Measurements from ENCODE around the gene BCKDK.
"Not testable (repeated sequence)": the region's sequence is repeated elsewhere in the genome, so short reads cannot be mapped to it uniquely, and the experiment has no call there.

BCKDK gene

DNA sequence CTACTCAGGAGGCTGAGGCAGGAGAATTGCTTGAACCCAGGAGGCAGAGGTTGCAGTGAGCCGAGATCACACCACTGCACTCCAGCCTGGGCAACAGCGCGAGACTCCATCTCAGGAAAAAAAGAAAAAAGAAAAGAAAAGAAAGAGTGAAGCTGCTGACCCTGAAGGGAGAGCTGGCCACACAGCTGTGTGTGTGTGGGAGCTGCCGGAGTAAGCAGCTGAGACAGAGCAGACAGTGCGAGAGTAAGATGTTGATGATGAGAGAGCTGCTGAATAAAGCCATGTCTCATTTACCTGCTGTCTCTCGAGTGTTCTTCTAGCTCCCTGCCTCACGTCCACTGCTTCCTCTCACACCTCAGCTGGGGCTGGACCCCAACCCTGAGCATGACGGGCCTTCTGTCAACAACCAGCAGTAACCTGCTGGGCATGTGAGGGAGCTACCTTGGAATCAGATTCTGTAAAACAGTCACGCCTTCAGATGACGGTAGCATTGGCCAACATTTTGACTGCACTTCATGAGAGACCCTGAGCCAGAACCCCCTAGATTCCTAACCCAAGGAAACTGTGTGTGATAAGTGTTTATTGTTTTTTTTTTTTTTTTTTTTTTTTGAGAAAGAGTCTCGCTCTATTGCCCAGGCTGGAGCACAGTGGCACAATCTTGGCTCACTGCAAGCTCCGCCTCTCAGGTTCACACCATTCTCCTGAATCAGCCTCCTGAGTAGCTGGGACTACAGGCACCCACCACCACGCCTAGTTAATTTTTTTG, 7.1 kb upstream of the BCKDK start:
- DNase-seq, result not testable (repeated sequence)

DNA sequence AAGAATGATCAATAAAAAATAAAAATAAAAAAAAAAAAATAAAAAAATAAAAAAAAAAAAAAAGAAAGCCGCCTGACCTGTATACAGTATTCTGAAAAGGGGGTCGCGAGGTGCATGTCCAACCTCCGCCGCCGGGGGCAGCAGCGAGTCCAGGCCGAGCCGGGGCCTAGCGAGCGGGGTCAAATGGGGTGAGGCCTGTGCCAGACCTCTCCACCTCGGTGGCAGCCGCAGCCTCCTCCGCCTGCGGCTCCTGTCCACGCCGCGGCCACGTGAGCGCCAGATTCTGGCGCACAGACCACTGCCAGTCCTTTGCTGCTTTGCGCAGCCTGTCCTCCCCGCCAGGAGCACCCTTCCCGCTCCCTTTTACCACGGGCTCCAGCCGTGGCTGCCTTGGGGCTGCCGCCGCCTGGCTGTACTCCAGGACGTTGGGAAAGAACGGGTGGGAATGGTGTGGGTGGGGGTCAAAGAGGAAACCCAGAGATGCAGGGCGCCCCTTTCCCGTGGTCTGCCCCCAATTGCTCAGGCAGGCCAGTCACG, 2.4 kb upstream of the BCKDK start:
- no peak for DNase-seq

DNA sequence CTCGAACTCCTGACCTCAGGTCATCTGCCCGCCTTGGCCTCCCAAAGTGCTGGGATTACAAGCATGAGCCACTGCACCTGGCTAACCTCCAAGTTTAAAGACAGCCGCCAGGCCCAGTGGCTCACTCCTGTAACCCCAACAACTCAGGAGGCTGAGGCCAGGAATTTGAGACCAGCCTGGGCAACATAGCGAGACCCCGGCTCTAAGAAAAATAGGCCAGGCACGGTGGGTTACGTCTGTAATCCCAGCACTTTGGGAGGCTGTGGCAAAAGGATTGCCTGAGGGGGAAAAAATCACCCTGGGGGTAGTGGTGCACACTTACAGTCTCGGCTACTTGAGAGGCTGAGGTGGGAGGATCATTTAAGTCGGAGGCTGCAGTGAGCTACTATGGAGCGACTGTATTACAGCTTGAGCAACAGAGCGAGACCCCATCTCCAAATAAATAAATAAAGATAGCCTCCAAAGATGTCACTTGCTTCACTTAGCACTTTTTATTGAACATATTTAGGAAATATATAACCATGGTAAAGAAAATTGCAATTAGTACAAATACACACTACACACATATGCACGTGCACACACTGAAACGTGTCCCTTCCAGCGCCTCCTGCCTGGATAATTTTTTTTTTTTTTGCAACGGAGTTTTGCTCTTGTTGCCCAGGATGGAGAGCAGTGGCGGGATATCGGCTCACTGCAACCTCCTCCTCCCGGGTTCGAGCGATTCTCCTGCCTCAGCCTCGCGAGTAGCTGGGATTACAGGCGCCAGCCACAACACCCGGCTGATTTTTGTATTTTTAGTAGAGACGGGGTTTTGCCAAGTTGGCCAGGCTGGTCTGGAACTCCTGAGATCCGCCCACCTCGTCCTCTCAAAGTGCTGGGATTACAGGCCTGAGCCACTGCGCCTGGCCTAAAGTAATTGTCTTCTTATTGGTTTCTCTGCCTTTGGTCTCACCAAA, 1.4 kb upstream of the BCKDK start:
- DNase-seq, result no peak

DNA sequence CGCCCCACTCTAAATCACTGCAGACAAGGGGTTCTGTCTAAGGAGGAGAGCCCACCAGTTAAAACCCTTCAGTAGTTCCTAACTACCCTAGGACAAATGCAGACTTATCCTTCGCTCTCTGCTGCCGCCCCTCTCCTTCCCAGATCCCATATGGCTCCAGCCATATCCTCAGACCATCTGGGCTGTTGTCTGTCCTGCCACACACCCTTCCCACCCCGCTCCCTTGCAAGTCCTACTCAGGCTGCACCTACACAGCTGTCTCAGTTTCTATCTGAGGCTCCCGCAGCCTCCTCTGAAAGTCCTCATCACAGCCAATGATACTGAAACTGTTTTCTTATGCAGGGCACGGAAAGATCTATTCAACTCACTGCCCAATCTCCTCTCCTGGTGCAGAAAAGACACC, 720 bp upstream of the BCKDK start:
- DNase-seq, result no peak

GRCh38 chr16:31108794-31109558, 790 bp downstream of the BCKDK start:
- no peak for DNase-seq

DNA sequence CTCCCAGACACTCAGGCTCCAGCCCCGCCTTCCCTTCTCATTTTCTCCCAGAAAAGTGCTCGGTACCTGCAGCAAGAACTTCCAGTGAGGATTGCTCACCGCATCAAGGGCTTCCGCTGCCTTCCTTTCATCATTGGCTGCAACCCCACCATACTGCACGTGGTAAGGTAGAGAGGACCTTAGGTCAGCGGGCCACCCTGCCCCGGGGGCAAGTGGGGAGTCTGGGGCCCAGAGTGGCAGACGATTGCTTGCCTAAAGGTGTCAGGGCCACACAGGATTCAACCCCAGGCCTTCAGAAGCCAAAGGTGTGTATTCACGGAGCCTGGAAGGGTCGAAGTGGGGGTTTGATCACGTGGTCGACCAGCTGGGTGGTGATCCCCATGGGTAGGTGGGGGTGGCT, 1.4 kb downstream of the BCKDK start:
- no peak for DNase-seq

DNA sequence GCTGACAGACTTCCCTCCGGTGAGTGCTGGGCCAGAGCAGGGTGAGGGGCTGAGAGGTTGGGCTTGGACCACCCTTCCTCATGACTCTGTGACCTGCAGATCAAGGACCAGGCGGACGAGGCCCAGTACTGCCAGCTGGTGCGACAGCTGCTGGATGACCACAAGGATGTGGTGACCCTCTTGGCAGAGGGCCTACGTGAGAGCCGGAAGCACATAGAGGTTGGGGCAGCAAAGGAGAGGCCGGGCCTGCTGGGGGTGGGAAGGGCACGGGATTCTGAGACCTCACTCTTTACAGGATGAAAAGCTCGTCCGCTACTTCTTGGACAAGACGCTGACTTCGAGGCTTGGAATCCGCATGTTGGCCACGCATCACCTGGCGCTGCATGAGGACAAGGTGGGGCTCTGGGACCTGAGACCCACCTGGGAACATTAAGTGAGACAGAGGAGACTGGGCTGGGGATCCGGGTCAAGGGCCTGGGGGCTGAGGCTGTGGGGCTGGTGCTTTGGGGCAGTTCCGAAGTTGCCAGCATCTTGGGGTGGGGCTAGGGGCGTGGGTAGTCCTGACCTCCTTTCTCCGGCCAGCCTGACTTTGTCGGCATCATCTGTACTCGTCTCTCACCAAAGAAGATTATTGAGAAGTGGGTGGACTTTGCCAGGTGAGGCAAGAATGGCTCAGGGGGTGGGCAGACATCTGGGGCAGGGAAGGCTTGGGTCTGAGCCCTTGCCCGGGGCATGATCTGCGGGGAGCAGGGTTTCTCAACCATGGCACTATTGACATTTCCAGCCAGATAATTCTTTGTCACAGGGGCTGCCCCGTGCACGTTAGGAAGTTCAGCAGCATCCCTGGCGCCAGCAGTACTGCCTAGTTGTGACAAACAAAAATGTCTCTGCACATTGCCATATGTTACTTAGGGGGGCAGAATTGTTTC, 2.2 kb downstream of the BCKDK start:
- DNase-seq, result no peak

DNA sequence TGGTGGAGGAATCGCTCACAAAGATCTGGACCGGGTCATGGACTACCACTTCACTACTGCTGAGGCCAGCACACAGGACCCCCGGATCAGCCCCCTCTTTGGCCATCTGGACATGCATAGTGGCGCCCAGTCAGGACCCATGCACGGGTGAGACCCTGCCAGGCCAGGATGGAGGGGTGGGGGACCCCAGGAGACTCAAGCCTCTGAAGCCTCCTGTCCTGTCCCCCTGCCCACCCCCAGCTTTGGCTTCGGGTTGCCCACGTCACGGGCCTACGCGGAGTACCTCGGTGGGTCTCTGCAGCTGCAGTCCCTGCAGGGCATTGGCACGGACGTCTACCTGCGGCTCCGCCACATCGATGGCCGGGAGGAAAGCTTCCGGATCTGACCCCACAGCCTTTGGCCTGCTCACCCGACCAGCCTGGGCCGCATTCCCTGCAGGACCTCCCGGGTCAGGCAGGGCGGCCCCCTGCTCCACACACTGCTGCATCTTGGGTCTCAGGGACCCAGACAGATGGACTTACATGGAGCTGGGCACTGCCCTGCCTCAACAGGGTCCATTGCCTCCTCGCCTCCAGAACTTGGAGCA, 3.8 kb downstream of the BCKDK start:
- no peak for DNase-seq

DNA sequence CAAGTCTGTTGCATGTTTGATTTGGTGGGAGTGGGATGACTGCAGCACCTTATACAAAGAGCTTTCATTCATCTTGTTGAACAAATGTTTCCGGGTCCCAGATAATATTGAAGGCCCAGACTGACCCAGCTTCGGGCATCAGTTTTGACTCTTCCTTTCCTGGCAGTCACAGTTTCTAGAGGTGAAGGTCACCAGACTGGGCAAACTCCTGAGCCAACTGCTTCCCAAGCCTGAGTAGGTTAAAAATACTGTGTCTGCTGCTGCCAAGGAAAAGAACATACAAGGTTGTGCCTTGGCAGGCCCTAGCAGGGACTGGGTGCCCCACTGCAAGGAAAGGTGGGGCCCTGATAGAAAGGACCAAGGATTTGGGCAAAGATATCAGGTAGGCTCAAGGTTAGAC, 4.5 kb downstream of the BCKDK start:
- no peak for DNase-seq

DNA sequence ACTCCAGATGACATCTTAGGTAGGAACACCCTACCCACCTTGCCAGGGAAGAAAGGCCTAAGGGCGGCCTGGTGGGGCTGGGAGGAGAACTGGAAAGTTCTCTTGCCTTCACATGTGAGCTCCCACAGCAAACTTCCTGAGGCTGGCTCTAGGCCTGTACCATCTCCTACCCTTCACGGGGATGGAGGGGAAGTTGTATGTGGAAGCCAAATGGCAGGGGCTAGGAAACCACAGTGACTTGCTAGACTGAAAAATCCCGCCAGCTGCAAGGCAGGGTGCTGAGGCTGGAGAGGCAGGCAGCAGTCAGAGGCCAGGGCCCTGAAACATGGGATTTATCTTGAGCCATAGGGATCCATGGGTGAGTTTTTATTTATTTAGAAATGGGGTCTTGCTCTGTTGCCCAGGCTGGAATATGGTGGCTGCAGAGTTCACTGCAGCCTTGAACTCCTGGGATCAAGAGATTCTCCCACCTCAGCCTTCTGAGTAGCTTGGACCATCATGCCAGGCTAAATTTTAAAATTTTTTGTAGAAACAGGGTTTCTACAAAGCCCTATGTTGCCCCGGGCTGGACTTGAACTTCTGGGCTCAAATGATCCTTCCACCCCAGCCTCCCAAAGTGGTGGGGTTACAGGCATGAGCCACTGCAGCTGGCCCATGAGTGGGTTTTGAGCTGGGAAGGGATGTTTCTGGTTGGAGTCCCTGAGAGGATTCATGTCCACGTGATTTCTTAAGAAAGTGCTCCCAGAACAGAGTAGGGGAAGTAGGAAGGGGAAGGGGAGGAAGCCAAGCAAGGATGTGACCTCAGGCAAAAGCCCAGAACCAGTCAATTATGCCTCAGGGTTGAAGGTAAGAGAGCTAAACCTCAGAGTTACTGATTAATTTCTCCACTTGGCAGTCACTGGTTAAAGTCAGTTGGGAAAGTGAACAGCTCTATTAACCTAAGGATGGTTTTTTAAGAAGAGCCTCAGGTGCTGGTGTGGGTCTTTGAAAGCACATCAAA, 5.2 kb downstream of the BCKDK start:
- no peak for DNase-seq

DNA sequence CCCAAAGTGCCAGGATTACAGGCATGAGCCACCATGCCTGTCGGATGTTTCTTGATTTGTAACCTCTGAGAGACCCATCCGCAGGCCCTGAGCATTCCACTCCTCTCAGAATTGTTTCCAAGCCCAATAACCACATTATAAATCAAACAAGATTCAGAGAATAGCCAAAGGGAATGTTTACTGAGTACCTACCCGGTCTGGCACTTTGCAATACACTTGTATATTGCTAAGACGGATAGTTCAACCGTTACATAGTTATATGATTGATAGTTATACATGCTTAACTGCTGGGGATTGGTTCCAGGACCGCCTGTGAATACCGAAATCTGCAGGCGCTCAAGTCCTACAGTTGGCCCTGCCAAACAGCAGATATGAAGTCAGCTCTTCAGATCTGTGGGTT, 6.3 kb downstream of the BCKDK start:
- DNase-seq, result no peak

- peak; percentile 95 for DNase-seq
These were observed 9.4 kb downstream of the BCKDK start, which contains the start of gene KAT8 for GRCh38 chr16:31117384-31118222. Gene KAT8 (plus strand): TSS chr16:31117664. CDS start chr16:31117682, 18 bp downstream.

DNA sequence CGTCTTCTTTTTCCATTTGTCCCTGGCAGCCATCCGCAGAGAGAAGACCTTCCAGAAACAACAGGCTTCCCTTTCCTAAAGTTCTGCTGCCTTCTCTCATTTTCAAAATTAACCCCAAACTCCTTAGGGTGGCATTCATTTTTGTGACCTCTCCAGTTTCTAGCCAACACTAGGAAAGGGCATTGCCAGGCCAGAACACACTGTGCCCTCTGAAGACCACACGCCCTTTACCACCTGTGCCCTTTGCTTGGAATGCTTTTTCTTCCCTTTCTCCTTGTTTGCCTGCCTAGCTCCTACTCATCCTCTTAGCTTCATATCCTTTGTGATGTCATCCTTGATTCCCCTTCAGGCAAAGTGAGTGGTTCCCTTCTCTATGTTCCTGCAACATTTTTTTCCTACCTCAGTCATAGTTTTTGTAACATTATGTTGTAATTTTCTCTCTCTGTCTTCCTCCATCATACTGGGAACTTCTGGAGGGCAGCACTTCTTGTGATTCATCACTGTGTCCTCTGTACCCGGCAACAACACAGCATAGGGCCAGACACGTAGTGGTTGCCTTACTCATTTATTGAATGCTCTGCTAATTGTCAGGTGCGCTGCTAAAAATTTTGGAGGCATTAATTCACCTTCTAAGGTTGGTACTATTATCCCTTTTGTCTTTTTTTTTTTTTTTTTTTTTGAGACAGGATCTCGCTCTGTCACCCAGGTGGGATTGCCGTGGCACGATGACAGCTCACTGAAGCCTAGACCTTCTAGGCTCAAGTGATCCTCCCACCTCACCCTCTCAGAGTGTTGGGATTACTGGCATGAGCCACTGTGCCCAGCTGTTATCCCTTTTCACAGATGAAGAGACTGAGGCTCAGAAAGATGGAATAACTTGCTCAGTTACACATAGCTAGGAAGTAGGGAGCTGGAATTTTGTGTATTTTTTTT, 10.3 kb downstream of the BCKDK start:
- DNase-seq, result no peak

DNA sequence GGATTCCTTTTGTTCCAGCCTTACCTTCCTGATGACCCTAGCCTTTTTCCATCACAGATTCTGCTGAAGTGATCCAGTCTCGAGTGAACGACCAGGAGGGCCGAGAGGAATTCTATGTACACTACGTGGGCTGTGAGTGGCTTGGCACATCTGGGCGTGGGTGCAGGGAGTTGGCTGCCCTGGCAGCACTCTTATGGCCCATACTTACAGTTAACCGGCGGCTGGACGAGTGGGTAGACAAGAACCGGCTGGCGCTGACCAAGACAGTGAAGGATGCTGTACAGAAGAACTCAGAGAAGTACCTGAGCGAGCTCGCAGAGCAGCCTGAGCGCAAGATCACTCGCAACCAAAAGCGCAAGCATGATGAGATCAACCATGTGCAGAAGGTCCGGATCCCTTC, 11.9 kb downstream of the BCKDK start:
- no peak for DNase-seq

- no peak for DNase-seq
These were observed 17.7 kb downstream of the BCKDK start for GRCh38 chr16:31125844-31126243.

- DNase-seq, result no peak
These were observed 19.0 kb downstream of the BCKDK start for GRCh38 chr16:31127182-31127581.

GRCh38 chr16:31128711-31129567, 20.8 kb downstream of the BCKDK start:
- DNase-seq, result no peak

All from NCI-H2107 (cell line).